Pons (tissue), 1 donor: ENCODE measurements around the gene CDHR2.
A peak's percentile ranks its signal among the peaks of the same experiment; 100 is the strongest.

Experiments used
- DNase-seq: peaks from one replicate; pipeline ENCODE4 v3.0.0-alpha.2; 2016; ENCODE audit warnings: low spot score

CDHR2 gene

GRCh38 chr5:176528301-176528700 is 20.8 kb upstream of the CDHR2 start:
- DNase-seq = no peak

DNA sequence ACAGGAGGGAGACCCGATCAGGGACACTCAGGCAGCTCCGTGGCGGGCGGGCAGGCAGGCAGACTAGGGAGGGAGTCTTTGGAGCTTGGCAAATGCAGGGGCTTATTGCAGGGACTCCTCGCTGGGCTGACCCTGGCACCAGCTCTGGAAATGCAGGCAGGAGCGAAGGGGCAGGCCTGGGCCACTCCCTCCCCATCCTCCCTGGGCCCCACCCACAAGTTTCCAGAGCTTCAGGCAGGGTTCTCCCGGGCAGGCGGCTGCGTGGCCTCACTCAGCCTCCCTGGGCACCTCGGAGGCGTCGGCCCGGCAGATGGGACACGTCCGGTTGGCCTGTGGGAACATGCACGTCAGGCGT is 20.4 kb upstream of the CDHR2 start:
- DNase-seq = no peak

GRCh38 chr5:176529116-176529740 is 19.9 kb upstream of the CDHR2 start:
- DNase-seq = no peak

- no peak for DNase-seq
Measured at GRCh38 chr5:176529741-176530141, 19.4 kb upstream of the CDHR2 start.

GRCh38 chr5:176530393-176530982 is 18.7 kb upstream of the CDHR2 start:
- DNase-seq = no peak

GRCh38 chr5:176530983-176531901 is 17.9 kb upstream of the CDHR2 start:
- DNase-seq = peak; percentile 86

GRCh38 chr5:176531902-176532493 is 17.1 kb upstream of the CDHR2 start:
- DNase-seq = no peak

- no peak for DNase-seq
Measured at GRCh38 chr5:176532795-176533194, 16.3 kb upstream of the CDHR2 start.

GRCh38 chr5:176533390-176533789 is 15.8 kb upstream of the CDHR2 start:
- peak; percentile 62 for DNase-seq

DNA sequence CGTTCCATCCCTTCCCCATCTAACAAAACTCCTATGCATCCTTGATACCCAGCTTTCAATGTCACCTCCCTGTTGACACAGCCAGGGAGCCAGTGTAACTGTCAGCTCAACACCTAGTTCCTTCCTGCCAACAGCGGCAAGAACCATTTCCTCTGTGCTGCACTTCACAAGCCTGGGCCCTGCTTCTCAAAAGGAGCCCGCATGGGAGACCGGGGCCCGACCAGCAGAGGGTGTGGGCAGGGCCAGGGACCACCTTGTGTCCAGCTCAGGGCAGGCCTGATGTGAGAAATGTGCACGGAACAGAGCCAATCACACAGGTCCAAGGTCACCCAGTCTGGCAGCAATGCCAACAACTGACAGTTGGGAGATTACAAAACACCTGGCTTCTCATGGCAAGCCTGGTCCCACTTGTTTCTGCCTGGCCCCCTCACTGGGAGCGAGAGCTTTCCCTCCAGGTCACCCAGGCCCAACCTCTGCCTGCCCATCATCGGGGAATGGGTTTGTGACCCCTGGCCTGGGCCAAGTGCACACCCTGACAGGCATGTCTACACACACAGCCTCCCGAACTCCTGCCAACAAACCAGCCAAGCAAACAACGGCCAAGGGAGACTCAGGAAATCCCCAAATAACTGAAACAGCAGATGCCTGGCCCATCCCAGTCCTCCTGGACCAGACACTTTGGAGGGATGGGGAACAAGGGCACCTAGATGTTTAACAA is 15.1 kb upstream of the CDHR2 start:
- DNase-seq = peak; percentile 33

GRCh38 chr5:176534640-176535039 is 14.5 kb upstream of the CDHR2 start:
- no peak for DNase-seq

GRCh38 chr5:176535101-176535663 is 14.0 kb upstream of the CDHR2 start:
- peak; percentile 54 for DNase-seq

DNA sequence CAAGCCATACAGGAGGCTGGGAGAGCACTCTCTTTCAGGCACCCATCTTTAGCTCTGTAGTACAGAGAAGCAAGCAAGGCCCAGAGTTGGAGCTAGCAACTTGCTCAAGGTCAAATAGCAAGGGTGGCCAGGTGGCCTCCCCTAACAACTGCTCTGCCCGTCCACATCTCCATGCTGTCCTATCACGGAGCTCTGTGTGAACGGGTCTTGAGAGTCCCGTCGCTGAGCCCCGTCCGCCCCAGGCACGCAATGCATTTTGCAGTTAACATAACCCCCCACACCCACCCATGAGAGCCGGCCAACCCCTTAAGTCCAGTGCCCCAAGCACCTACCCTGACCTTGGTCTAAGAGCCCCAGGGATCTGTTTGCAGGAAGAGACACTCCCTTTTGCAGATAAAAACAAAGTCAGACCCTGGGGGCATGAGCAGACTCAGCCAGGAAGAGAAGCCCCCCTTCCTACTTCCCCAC is 13.4 kb upstream of the CDHR2 start:
- DNase-seq = no peak

- DNase-seq = peak; percentile 76
Measured at GRCh38 chr5:176536132-176536901, 12.8 kb upstream of the CDHR2 start.

GRCh38 chr5:176536902-176537553 is 12.1 kb upstream of the CDHR2 start, which contains the start of gene RNF44:
Gene RNF44, minus strand, starts transcription at chr5:176537402. Its CDS starts 4,930 bp downstream, at chr5:176532472.
- DNase-seq = peak; percentile 97

GRCh38 chr5:176537554-176538229 is 11.4 kb upstream of the CDHR2 start:
- peak; percentile 100 for DNase-seq

DNA sequence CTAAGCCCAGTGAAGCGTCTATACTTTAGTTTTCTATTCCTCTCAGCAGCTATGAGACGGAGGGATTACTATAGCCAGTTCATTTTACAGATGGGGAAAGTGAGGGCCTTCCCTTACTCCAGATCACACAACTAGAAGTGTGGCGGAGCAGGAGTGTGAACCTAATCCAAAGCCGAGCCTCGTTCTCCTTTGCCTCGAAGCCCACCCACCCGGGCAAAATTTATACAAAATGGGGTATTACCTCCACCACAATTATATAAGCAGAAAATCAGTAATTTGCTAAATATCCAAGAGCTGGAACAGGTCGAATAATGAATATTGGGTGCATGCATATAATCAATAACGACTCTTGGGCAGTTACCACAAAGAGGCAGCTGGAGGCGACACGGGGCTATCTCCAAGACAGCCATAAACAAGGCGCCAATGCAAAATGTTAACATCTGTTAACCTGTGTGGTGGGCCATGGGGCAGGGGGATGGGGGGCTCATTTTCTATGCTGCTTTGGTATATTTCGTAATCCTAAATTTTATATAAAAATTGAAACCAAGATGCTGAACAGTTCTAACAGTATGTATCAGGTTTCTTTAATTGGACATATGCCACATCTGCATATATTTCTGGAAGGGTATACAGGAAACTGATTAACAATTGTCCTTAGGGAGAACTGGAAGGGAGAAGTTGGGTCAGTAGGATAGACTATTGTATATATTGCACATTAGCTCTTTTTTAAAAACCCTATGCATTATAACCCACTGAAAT is 10.7 kb upstream of the CDHR2 start:
- DNase-seq = no peak

GRCh38 chr5:176538989-176539384 is 10.2 kb upstream of the CDHR2 start:
- DNase-seq = no peak

- DNase-seq = no peak
Measured at GRCh38 chr5:176540476-176540899, 8.7 kb upstream of the CDHR2 start.
